ENCODE data around the gene SLC15A3.

DNA sequence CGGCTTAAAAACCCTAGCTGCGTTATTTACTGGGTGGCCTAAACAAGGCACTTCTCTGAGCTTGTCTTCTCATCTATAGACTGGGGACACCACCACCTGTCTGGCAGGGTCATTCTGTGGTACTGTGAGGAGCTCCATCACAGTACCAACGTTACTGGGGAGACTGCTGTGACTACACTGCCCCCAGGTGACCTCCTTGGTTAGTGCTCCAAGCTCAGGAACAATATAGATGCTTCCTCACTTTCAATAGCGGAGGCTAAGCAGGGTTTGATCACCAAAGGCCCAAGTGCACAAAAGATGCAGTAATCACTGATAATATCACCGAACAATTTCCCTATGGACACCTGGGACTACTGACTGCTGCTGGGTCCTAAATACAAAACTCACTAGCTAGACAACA, 64.4 kb downstream of the SLC15A3 start:
- TF ChIP-seq, protein P1, sequence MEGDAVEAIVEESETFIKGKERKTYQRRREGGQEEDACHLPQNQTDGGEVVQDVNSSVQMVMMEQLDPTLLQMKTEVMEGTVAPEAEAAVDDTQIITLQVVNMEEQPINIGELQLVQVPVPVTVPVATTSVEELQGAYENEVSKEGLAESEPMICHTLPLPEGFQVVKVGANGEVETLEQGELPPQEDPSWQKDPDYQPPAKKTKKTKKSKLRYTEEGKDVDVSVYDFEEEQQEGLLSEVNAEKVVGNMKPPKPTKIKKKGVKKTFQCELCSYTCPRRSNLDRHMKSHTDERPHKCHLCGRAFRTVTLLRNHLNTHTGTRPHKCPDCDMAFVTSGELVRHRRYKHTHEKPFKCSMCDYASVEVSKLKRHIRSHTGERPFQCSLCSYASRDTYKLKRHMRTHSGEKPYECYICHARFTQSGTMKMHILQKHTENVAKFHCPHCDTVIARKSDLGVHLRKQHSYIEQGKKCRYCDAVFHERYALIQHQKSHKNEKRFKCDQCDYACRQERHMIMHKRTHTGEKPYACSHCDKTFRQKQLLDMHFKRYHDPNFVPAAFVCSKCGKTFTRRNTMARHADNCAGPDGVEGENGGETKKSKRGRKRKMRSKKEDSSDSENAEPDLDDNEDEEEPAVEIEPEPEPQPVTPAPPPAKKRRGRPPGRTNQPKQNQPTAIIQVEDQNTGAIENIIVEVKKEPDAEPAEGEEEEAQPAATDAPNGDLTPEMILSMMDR (IDR thresholded peaks at IDR 0.05 in 8 of 11, conservative IDR thresholded peaks at IDR 0.05 in 3 of 11): peak in 9 of 11 experiments; percentile 10 to 52 (median 37)
- TF ChIP-seq POLR2A (IDR thresholded peaks at IDR 0.05): no peak
